ENCODE results near the gene NQO1.

NQO1 gene

GRCh38 chr16:69711115-69711740, 15.1 kb downstream of the NQO1 start:
- H2AFZ ChIP-seq (ENCODE audit: low read length): no peak overlapping the region
- H3K4me1 ChIP-seq (ENCODE audit: insufficient read depth, low read length, severe bottlenecking): no peaks in the 10 kb centered on the region
- no peaks in the 10 kb centered on the region; the same call in 1 of the 2 replicates for H3F3A ChIP-seq (ENCODE audit: insufficient read depth, low read length)
- H3K36me3 ChIP-seq (ENCODE audit: insufficient read depth, low read length): peaks cover 9% of the 10 kb centered on the region; the same call in 1 of the 2 replicates
- TF ChIP-seq EZH2 (IDR thresholded peaks at IDR 0.05; ENCODE audit: borderline replicate concordance, low read length): no peak
- no peak for TF ChIP-seq CTCF (IDR thresholded peaks at IDR 0.05; ENCODE audit: low read length)
- no peaks in the 10 kb centered on the region for H3K9me3 ChIP-seq (ENCODE audit: low read length)
- H3K4me3 ChIP-seq (ENCODE audit: low read depth, low read length, poor library complexity, severe bottlenecking): no peak overlapping the region
- H3K27ac ChIP-seq (ENCODE audit: low read depth, low read length, poor library complexity, severe bottlenecking): no peak overlapping the region
- no peaks in the 10 kb centered on the region for H4K20me1 ChIP-seq (ENCODE audit: insufficient read depth, low read length)
- H3K9me2 ChIP-seq (ENCODE audit: low read depth, low read length): no peaks in the 10 kb centered on the region
- H3K9ac ChIP-seq (ENCODE audit: low read length): no peak overlapping the region
- H3K27me3 ChIP-seq (ENCODE audit: insufficient read depth, low read length): no peaks in the 10 kb centered on the region
- H3K4me2 ChIP-seq (ENCODE audit: low read length): no peak overlapping the region
- no peaks in the 10 kb centered on the region for H3K79me2 ChIP-seq (ENCODE audit: insufficient read depth, low read length)

GRCh38 chr16:69709456-69710084, 16.8 kb downstream of the NQO1 start:
- H3K36me3 ChIP-seq (ENCODE audit: insufficient read depth, low read length): peaks cover 4% of the 10 kb centered on the region; the same call in 1 of the 2 replicates
- H3K27me3 ChIP-seq (ENCODE audit: insufficient read depth, low read length): no peaks in the 10 kb centered on the region
- no peak overlapping the region for H3K9ac ChIP-seq (ENCODE audit: low read length)
- no peaks in the 10 kb centered on the region; the same call in 1 of the 2 replicates for H3F3A ChIP-seq (ENCODE audit: insufficient read depth, low read length)
- H3K79me2 ChIP-seq (ENCODE audit: insufficient read depth, low read length): no peaks in the 10 kb centered on the region
- H2AFZ ChIP-seq (ENCODE audit: low read length): no peak overlapping the region
- H3K4me3 ChIP-seq (ENCODE audit: low read depth, low read length, poor library complexity, severe bottlenecking): no peak overlapping the region
- H3K9me2 ChIP-seq (ENCODE audit: low read depth, low read length): no peaks in the 10 kb centered on the region
- no peak overlapping the region for H3K27ac ChIP-seq (ENCODE audit: low read depth, low read length, poor library complexity, severe bottlenecking)
- H3K4me1 ChIP-seq (ENCODE audit: insufficient read depth, low read length, severe bottlenecking): no peaks in the 10 kb centered on the region
- H3K4me2 ChIP-seq (ENCODE audit: low read length): no peak overlapping the region
- no peaks in the 10 kb centered on the region for H4K20me1 ChIP-seq (ENCODE audit: insufficient read depth, low read length)
- no peaks in the 10 kb centered on the region for H3K9me3 ChIP-seq (ENCODE audit: low read length)
- TF ChIP-seq EZH2 (IDR thresholded peaks at IDR 0.05; ENCODE audit: borderline replicate concordance, low read length): no peak
- peak; percentile 81 for TF ChIP-seq CTCF (IDR thresholded peaks at IDR 0.05; ENCODE audit: low read length)

GRCh38 chr16:69707920-69708683, 18.3 kb downstream of the NQO1 start:
- peaks cover 4% of the 10 kb centered on the region; the same call in 1 of the 2 replicates for H3K36me3 ChIP-seq (ENCODE audit: insufficient read depth, low read length)
- H3K4me3 ChIP-seq (ENCODE audit: low read depth, low read length, poor library complexity, severe bottlenecking): no peak overlapping the region
- no peak overlapping the region for H3K9ac ChIP-seq (ENCODE audit: low read length)
- no peaks in the 10 kb centered on the region for H4K20me1 ChIP-seq (ENCODE audit: insufficient read depth, low read length)
- no peaks in the 10 kb centered on the region for H3K4me1 ChIP-seq (ENCODE audit: insufficient read depth, low read length, severe bottlenecking)
- H3K27ac ChIP-seq (ENCODE audit: low read depth, low read length, poor library complexity, severe bottlenecking): no peak overlapping the region
- H3K4me2 ChIP-seq (ENCODE audit: low read length): no peak overlapping the region
- no peaks in the 10 kb centered on the region for H3K9me3 ChIP-seq (ENCODE audit: low read length)
- no peaks in the 10 kb centered on the region for H3K79me2 ChIP-seq (ENCODE audit: insufficient read depth, low read length)
- no peak overlapping the region for H2AFZ ChIP-seq (ENCODE audit: low read length)
- H3K9me2 ChIP-seq (ENCODE audit: low read depth, low read length): no peaks in the 10 kb centered on the region
- TF ChIP-seq EZH2 (IDR thresholded peaks at IDR 0.05; ENCODE audit: borderline replicate concordance, low read length) (no peak), CTCF (IDR thresholded peaks at IDR 0.05; ENCODE audit: low read length) (no peak)
- H3K27me3 ChIP-seq (ENCODE audit: insufficient read depth, low read length): no peaks in the 10 kb centered on the region
- H3F3A ChIP-seq (ENCODE audit: insufficient read depth, low read length): no peaks in the 10 kb centered on the region; the same call in 1 of the 2 replicates
